Stimulated activated CD8-positive, alpha-beta memory T cell treated with anti-CD3 and anti-CD28 coated beads, Interleukin-15, amount 100 ng/mL, for 48 hours (primary cell): ENCODE data around the gene OR5H2.
"Not testable (repeated sequence)": the region's sequence is repeated elsewhere in the genome, so short reads cannot be mapped to it uniquely, and the experiment has no call there.

Source experiments
- DNase-seq, 2 donors: peaks; one replicate each; pipeline ENCODE4 v3.0.0-alpha.2; 2020; ENCODE audit warnings: low read depth in 2 of 2

Gene OR5H2

GRCh38 chr3:98282205-98282604 lies at the start of gene OR5H2:
TSS of gene OR5H2 (plus strand) at chr3:98282505. CDS start at chr3:98282903, 398 bp downstream.
- no peak for DNase-seq

- no peak for DNase-seq
Measured at GRCh38 chr3:98233468-98233867, 48.8 kb upstream of the OR5H2 start.

- DNase-seq = no peak
Measured at GRCh38 chr3:98240131-98240530, 42.2 kb upstream of the OR5H2 start.

- DNase-seq = no peak
Measured at GRCh38 chr3:98242155-98242554, 40.1 kb upstream of the OR5H2 start.

- no peak for DNase-seq
Measured at GRCh38 chr3:98243843-98244242, 38.5 kb upstream of the OR5H2 start.

- no peak for DNase-seq
Measured at GRCh38 chr3:98246142-98246541, 36.2 kb upstream of the OR5H2 start.

- DNase-seq = not testable (repeated sequence)
Measured at GRCh38 chr3:98256026-98256425, 26.3 kb upstream of the OR5H2 start.

GRCh38 chr3:98259707-98260106 lies 22.6 kb upstream of the OR5H2 start:
- no peak for DNase-seq

- DNase-seq = no peak
Measured at GRCh38 chr3:98262046-98262445, 20.3 kb upstream of the OR5H2 start.

GRCh38 chr3:98263944-98264343 lies 18.4 kb upstream of the OR5H2 start, which contains the start of gene OR5H6:
TSS of gene OR5H6 (plus strand) at chr3:98264244. CDS start at chr3:98264333, 89 bp downstream.
- no peak for DNase-seq

GRCh38 chr3:98269846-98270245 lies 12.5 kb upstream of the OR5H2 start:
- no peak for DNase-seq

- DNase-seq = no peak
Measured at GRCh38 chr3:98272126-98272525, 10.2 kb upstream of the OR5H2 start.

GRCh38 chr3:98274914-98275313 lies 7.4 kb upstream of the OR5H2 start:
- DNase-seq = no peak

- no peak for DNase-seq
Measured at GRCh38 chr3:98290916-98291315, 8.6 kb downstream of the OR5H2 start.

GRCh38 chr3:98291332-98291957 lies 9.1 kb downstream of the OR5H2 start:
- DNase-seq = no peak

GRCh38 chr3:98322101-98322500 lies 39.8 kb downstream of the OR5H2 start:
- no peak for DNase-seq

GRCh38 chr3:98322686-98323085 lies 40.4 kb downstream of the OR5H2 start:
- DNase-seq = no peak

GRCh38 chr3:98323425-98323824 lies 41.1 kb downstream of the OR5H2 start:
- DNase-seq = no peak

GRCh38 chr3:98325055-98325454 lies 42.8 kb downstream of the OR5H2 start:
- DNase-seq = no peak

GRCh38 chr3:98326105-98326893 lies 44.0 kb downstream of the OR5H2 start:
- no peak for DNase-seq

GRCh38 chr3:98326945-98327344 lies 44.6 kb downstream of the OR5H2 start:
- no peak for DNase-seq

GRCh38 chr3:98328933-98329332 lies 46.6 kb downstream of the OR5H2 start:
- DNase-seq = no peak

- DNase-seq = no peak
Measured at GRCh38 chr3:98329392-98330124, 47.3 kb downstream of the OR5H2 start.
